Measurements from ENCODE around the gene HSP90B1. TPM values are rescaled to one million over a fixed set of nuclear protein-coding genes. Genes with fewer than 3 reads are reported as not detected.

Gene HSP90B1
- polyA plus RNA-seq, 4 donors: 939 to 1,143 (median 1,038) TPM

- DNase-seq (ENCODE audit: low read depth in 4 of 4, low spot score in 3 of 4): no peak
Observed at GRCh38 chr12:103966736-103967135, 36.5 kb downstream of the HSP90B1 start.

- no peak for DNase-seq (ENCODE audit: low read depth in 4 of 4, low spot score in 3 of 4)
Observed at GRCh38 chr12:103969391-103969790, 39.2 kb downstream of the HSP90B1 start.

GRCh38 chr12:103973909-103974308 lies 43.7 kb downstream of the HSP90B1 start:
- no peak for DNase-seq (ENCODE audit: low read depth in 4 of 4, low spot score in 3 of 4)

GRCh38 chr12:103975368-103975767 lies 45.2 kb downstream of the HSP90B1 start:
- no peak for DNase-seq (ENCODE audit: low read depth in 4 of 4, low spot score in 3 of 4)

GRCh38 chr12:103978384-103978982 lies 48.3 kb downstream of the HSP90B1 start:
- no peak for DNase-seq (ENCODE audit: low read depth in 4 of 4, low spot score in 3 of 4)

GRCh38 chr12:103986829-103987228 lies 56.6 kb downstream of the HSP90B1 start:
- no peak for DNase-seq (ENCODE audit: low read depth in 4 of 4, low spot score in 3 of 4)

- no peak for DNase-seq (ENCODE audit: low read depth in 4 of 4, low spot score in 3 of 4)
Observed at GRCh38 chr12:103994235-103994634, 64.0 kb downstream of the HSP90B1 start.

GRCh38 chr12:103996595-103996994 lies 66.4 kb downstream of the HSP90B1 start:
- DNase-seq (ENCODE audit: low read depth in 4 of 4, low spot score in 3 of 4): no peak

- DNase-seq (ENCODE audit: low read depth in 4 of 4, low spot score in 3 of 4): no peak
Observed at GRCh38 chr12:103997286-103997900, 67.2 kb downstream of the HSP90B1 start.

Other genes with a start within 250 kb of the HSP90B1 start
- 1 to 10 TPM; 3.3 to 4.1 (median 3.7) TPM for gene NT5DC3, start 89.2 kb upstream of the HSP90B1 start, polyA plus RNA-seq (ENCODE audit: insufficient read length in 4 of 4)
- 10 to 100 TPM; 48.3 to 58.4 (median 52.0) TPM for gene TDG, start 35.5 kb downstream of the HSP90B1 start, polyA plus RNA-seq (ENCODE audit: insufficient read length in 4 of 4)
- gene GLT8D2, start 119.8 kb downstream of the HSP90B1 start, polyA plus RNA-seq (ENCODE audit: insufficient read length in 4 of 4): 10 to 100 TPM; 11.5 to 17.7 (median 16.0) TPM
- 10 to 100 TPM; 13.6 to 19.4 (median 18.1) TPM for gene HCFC2, start 134.1 kb downstream of the HSP90B1 start, polyA plus RNA-seq (ENCODE audit: insufficient read length in 4 of 4)
- gene NFYB, start 207.8 kb downstream of the HSP90B1 start, polyA plus RNA-seq (ENCODE audit: insufficient read length in 4 of 4): 100 to 1,000 TPM in 3 of 4 donors, 10 to 100 TPM in 1; 90.1 to 113 (median 107) TPM